Subcutaneous abdominal adipose tissue (tissue), 5 donors: ENCODE results near the gene ZNF625.

Experiments used
- H3K27ac ChIP-seq: one replicate; pipeline ENCODE4 v1.7.0; 2013; ENCODE audit warnings: low read depth, mild to moderate bottlenecking, inconsistent platforms, low read length, moderate library complexity
- H3K27me3 ChIP-seq, 5 donors: one replicate each; pipeline ENCODE4 v1.7.0; 2013; ENCODE audit warnings: low read length in 5 of 5, inconsistent platforms in 1 of 5; ENCODE audit not compliant: control insufficient read depth in 5 of 5, insufficient read depth in 4 of 5
- H3K36me3 ChIP-seq, 5 donors: one replicate each; pipeline ENCODE4 v1.7.0; 2013; ENCODE audit warnings: low read length in 5 of 5; ENCODE audit not compliant: control insufficient read depth in 5 of 5, insufficient read depth in 5 of 5
- H3K4me1 ChIP-seq, 5 donors: one replicate each; pipeline ENCODE4 v1.7.0; 2013; ENCODE audit warnings: low read length in 5 of 5, mild to moderate bottlenecking in 3 of 5, moderate library complexity in 1 of 5; ENCODE audit not compliant: control insufficient read depth in 5 of 5, insufficient read depth in 5 of 5
- H3K4me3 ChIP-seq, 5 donors: one replicate each; pipeline ENCODE4 v1.7.0; 2013; ENCODE audit warnings: low read length in 5 of 5, low read depth in 1 of 5
- H3K9ac ChIP-seq, 5 donors: one replicate each; pipeline ENCODE4 v1.7.0; 2013; ENCODE audit warnings: low read length in 5 of 5, mild to moderate bottlenecking in 4 of 5, moderate library complexity in 3 of 5
- H3K9me3 ChIP-seq, 5 donors: one replicate each; pipeline ENCODE4 v1.7.0; 2013; ENCODE audit warnings: low read length in 5 of 5; ENCODE audit not compliant: control insufficient read depth in 5 of 5
- donor health status: healthy.
- donor health status: healthy.
- donor health status: healthy.
- donor health status: healthy.
- donor health status: healthy.

The ZNF625 gene

GRCh38 chr19:12139885-12140544 lies 16.5 kb downstream of the ZNF625 start, which contains the start of gene ZNF20:
Gene ZNF20, minus strand, starts transcription at chr19:12140350. Its CDS starts 168 bp downstream, at chr19:12140182.
- Histone ChIP-seq H3K27me3 (no peaks in the 10 kb centered on the region), H3K27ac (peak within 1 kb of the TSS; percentile 69), H3K9me3 (peaks cover 0 to under 1% (median 0%) of the 10 kb centered on the region in 5 donors), H3K36me3 (peaks cover 4 to 18% (median 11%) of the 10 kb centered on the region in 5 donors), H3K9ac (peak within 1 kb of the TSS in 4 of 5 donors; percentile 83 to 90 (median 88)), H3K4me3 (peak within 1 kb of the TSS; percentile 75 to 95 (median 88)), H3K4me1 (peaks cover 5 to 30% (median 23%) of the 10 kb centered on the region in 5 donors)

GRCh38 chr19:12139269-12139668 lies 17.3 kb downstream of the ZNF625 start:
- Histone ChIP-seq H3K9ac (peak overlapping the region in 3 of 5 donors; percentile 87 to 90 (median 88)), H3K4me1 (peaks cover 5 to 30% (median 23%) of the 10 kb centered on the region in 5 donors), H3K36me3 (peaks cover 5 to 23% (median 15%) of the 10 kb centered on the region in 5 donors), H3K27me3 (no peaks in the 10 kb centered on the region), H3K4me3 (peak overlapping the region; percentile 69 to 95 (median 88)), H3K9me3 (no peaks in the 10 kb centered on the region), H3K27ac (no peak overlapping the region)

DNA sequence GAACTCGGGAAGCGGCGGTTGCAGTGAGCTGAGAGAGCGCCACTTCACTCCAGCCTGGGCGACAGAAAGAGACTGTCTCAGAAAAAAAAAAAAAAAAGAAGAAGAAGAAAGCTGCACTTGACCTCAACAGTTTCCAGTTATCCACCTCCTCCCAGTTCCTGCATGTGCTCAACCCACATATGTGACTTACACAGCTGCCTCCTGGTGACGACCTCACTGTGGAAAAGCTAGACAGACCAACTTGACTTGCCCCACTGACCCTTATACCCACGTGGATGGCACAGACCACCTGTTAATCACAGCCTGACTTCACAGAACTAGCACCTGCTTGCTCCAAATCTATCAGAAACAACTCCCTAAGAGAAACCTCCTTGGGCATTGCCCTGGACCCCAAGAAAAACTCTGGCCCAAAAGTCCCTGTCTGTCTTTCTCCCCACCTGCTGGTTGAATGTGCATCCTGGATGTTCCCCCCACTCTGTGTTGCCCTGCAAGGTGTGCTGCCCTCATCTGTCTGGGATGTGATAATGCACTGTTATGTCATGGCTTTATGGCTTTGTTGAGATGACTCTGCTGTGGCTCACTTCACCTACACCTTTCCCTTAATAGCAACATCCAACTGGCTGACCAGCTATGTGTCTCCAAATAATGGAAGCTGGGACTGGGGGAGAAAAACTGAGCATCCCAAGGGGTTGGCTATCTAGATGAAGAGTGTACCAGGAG lies 19.2 kb downstream of the ZNF625 start:
- H3K4me1 ChIP-seq: peaks cover 5 to 30% (median 23%) of the 10 kb centered on the region in 5 donors
- peaks cover 20 to 39% (median 28%) of the 10 kb centered on the region in 5 donors for H3K36me3 ChIP-seq
- no peak overlapping the region for H3K4me3 ChIP-seq
- H3K27ac ChIP-seq: no peak overlapping the region
- peaks cover 14 to 17% (median 16%) of the 10 kb centered on the region in 5 donors for H3K9me3 ChIP-seq
- H3K9ac ChIP-seq: no peak overlapping the region
- H3K27me3 ChIP-seq: no peaks in the 10 kb centered on the region

DNA sequence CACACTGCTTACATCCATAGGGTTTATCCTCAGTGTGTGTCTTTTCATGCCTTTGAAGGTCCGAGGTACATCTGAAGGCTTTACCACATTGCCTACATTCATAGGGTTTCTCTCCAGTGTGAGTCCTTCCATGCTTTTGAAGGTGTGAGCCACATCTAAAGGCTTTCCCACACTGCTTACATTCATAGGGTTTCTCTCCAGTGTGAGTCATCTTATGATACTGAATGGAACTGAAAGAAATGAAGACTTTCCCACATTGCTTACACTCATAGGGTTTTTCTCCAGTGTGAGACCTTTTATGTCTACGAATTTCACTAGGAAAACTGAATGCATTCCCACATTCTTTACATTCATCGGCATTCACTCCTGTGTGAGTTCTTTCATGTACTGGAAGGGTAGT lies 23.5 kb downstream of the ZNF625 start:
- Histone ChIP-seq H3K4me1 (no peaks in the 10 kb centered on the region), H3K36me3 (peaks cover 22 to 43% (median 34%) of the 10 kb centered on the region in 5 donors), H3K27ac (no peak overlapping the region), H3K27me3 (no peaks in the 10 kb centered on the region), H3K4me3 (peak overlapping the region in 4 of 5 donors; percentile 1 to 46 (median 30)), H3K9ac (no peak overlapping the region), H3K9me3 (peaks cover 22 to 30% (median 29%) of the 10 kb centered on the region in 5 donors)

DNA sequence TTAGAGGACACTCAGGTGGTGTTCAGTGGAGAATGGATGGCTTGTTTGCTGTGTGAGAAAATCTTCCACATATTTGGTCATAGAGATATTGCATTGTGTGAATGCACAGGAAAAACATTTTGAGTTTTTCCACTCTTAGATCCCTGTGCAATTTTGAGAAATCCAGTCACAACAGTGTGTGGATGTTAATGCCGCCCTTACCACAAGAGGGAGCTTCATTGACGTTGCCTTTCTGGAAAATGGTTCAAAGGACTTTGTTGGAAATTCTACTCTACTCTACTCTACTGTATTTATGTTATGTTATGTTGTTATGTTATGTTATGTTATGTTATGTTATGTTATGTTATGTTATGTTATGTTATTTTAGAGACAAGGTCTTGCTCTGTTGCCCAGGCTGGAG lies 29.8 kb downstream of the ZNF625 start:
- H3K9me3 ChIP-seq: peaks cover 1 to 8% (median 7%) of the 10 kb centered on the region in 5 donors
- no peak overlapping the region for H3K27ac ChIP-seq
- H3K27me3 ChIP-seq: no peaks in the 10 kb centered on the region
- no peak overlapping the region for H3K9ac ChIP-seq
- no peaks in the 10 kb centered on the region for H3K36me3 ChIP-seq
- H3K4me1 ChIP-seq: no peaks in the 10 kb centered on the region
- no peak overlapping the region for H3K4me3 ChIP-seq

- Histone ChIP-seq H3K4me3 (no peak overlapping the region), H3K36me3 (peaks cover 5 to 12% (median 7%) of the 10 kb centered on the region in 5 donors), H3K9me3 (peaks cover 3 to 17% (median 10%) of the 10 kb centered on the region in 5 donors), H3K27ac (no peak overlapping the region), H3K4me1 (peaks cover 0 to 3% (median 0%) of the 10 kb centered on the region in 5 donors), H3K9ac (no peak overlapping the region), H3K27me3 (no peaks in the 10 kb centered on the region)
Observed at GRCh38 chr19:12117201-12117970, 39.1 kb downstream of the ZNF625 start.

GRCh38 chr19:12113121-12113520 lies 43.4 kb downstream of the ZNF625 start:
- no peak overlapping the region for H3K4me3 ChIP-seq
- peaks cover 20 to 33% (median 24%) of the 10 kb centered on the region in 5 donors for H3K36me3 ChIP-seq
- H3K27me3 ChIP-seq: no peaks in the 10 kb centered on the region
- peaks cover 8 to 28% (median 16%) of the 10 kb centered on the region in 5 donors for H3K9me3 ChIP-seq
- peak overlapping the region in 1 of 5 donors; percentile 2 for H3K9ac ChIP-seq
- peaks cover 0 to 3% (median 0%) of the 10 kb centered on the region in 5 donors for H3K4me1 ChIP-seq
- no peak overlapping the region for H3K27ac ChIP-seq

DNA sequence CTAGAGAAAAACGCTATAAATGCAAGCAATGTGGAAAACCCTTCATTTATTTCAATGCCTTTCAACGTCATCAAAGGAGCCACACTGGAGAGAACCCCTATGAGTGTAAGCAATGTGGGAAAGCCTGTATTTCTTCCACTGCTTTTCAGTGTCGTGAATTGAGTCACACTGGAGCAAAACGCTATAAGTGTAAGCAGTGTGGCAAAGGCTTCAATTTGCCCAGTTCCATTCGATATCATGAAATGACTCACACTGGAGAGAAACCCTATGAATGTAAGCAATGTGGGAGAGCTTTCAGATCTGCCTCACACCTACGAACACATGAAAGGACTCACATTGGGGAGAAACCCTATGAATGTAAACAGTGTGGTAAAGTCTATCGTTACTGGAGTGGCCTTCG lies 43.8 kb downstream of the ZNF625 start:
- H3K27me3 ChIP-seq: no peaks in the 10 kb centered on the region
- H3K27ac ChIP-seq: no peak overlapping the region
- peaks cover 8 to 28% (median 16%) of the 10 kb centered on the region in 5 donors for H3K9me3 ChIP-seq
- peak overlapping the region in 1 of 5 donors; percentile 3 for H3K4me3 ChIP-seq
- peaks cover 0 to 3% (median 0%) of the 10 kb centered on the region in 5 donors for H3K4me1 ChIP-seq
- peak overlapping the region in 1 of 5 donors; percentile 2 for H3K9ac ChIP-seq
- H3K36me3 ChIP-seq: peaks cover 20 to 33% (median 24%) of the 10 kb centered on the region in 5 donors

DNA sequence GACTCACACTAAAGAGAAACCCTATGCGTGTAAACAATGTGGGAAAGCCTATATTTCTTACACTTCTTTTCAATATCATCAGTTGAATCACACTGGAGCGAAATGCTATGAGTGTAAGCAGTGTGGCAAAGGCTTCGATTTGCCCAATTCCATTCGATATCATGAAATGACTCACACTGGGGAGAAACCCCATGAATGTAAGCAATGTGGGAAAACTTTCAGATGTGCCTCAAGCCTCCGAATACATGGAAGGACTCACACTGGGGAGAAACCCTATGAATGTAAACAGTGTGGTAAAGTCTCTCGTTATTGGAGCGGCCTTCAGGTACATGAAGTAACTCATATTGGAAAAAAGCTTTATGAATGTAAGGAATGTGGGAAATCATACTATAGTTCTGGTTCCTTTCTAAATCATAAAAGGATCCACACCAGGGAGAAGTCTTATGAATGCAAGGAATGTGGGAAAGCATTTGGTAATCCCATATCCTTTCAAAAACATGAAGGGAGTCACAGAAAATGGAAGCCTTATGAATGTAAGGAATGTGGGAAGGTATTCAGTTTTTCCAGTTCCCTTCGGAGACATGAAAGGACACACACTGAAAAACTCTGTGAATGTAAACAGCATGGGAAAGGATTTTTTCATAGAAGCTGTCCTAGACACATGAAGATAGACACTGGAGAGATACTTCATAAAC lies 44.4 kb downstream of the ZNF625 start:
- Histone ChIP-seq H3K27me3 (no peaks in the 10 kb centered on the region), H3K9me3 (peaks cover 8 to 25% (median 16%) of the 10 kb centered on the region in 5 donors), H3K9ac (no peak overlapping the region), H3K27ac (no peak overlapping the region), H3K4me1 (peaks cover 0 to 3% (median 0%) of the 10 kb centered on the region in 5 donors), H3K4me3 (peak overlapping the region in 2 of 5 donors; percentile 16 to 20), H3K36me3 (peaks cover 20 to 33% (median 24%) of the 10 kb centered on the region in 5 donors)
